Endothelial cell of umbilical vein (primary cell): ENCODE measurements around the gene NWD2. TPM values are rescaled to one million over a fixed set of nuclear protein-coding genes. Genes with fewer than 3 reads are reported as not detected.

Experiments used
- BruUV-seq: library from RNA; stranded (reverse); fragments of 400-500 nt; replicated peaks from 2 replicates; lab custom pipeline; 2021; lab: Mats Ljungman, UMichigan
- CTCF ChIA-PET: fragments of 300-600, 350-600 bp; sonication (Branson Sonifier 250); formaldehyde crosslinking; loops from one replicate; lab custom pipeline; 2021; ENCODE audit warnings: antibody characterized with exemption, inconsistent platforms; lab: Charles Lee
- POLR2A ChIA-PET: fragments of 300-600, 350-600 bp; sonication (Branson Sonifier 250); formaldehyde crosslinking; loops from one replicate; lab custom pipeline; 2021; ENCODE audit warnings: antibody characterized with exemption, inconsistent platforms; lab: Charles Lee
- DNase-seq: peaks from one replicate; pipeline ENCODE4 v3.0.0-alpha.2; 2011; ENCODE audit warnings: low read depth, low spot score
- FAIRE-seq: peaks from 2 replicates; lab custom pipeline; 2011; peaks lifted over from hg19 to GRCh38; lab: Jason Lieb, UNC
- H2AFZ ChIP-seq: 2 replicates; pipeline ENCODE4 v1.6.0; 2012; ENCODE audit warnings: low read depth, low read length, control low read depth, inconsistent platforms
- H3K27ac ChIP-seq: 2 replicates; pipeline ENCODE4 v1.5.1; 2011; ENCODE audit warnings: low read depth, mild to moderate bottlenecking, control low read depth, low read length, moderate library complexity; ENCODE audit not compliant: insufficient read depth
- H3K27me3 ChIP-seq, 2 experiments: 2 replicates each; pipeline versions ENCODE4 v1.6.0 to v1.6.1; 2011; ENCODE audit warnings: low read length in 2 of 2, mixed read lengths in 1 of 2; ENCODE audit not compliant: control insufficient read depth in 2 of 2, insufficient read depth in 2 of 2
- H3K36me3 ChIP-seq, 2 experiments: 2 replicates in 1 of 2; 3 replicates in 1 of 2; pipeline ENCODE4 v1.5.1; 2011; ENCODE audit warnings: low read length in 2 of 2, mild to moderate bottlenecking in 1 of 2, moderate library complexity in 1 of 2; ENCODE audit not compliant: control insufficient read depth in 2 of 2, insufficient read depth in 2 of 2; ENCODE audit errors: extremely low read depth in 1 of 2
- H3K4me1 ChIP-seq: 3 replicates; pipeline ENCODE4 v1.5.1; 2011; ENCODE audit warnings: mild to moderate bottlenecking, low read length; ENCODE audit not compliant: control insufficient read depth, insufficient read depth; ENCODE audit errors: extremely low read depth
- H3K4me2 ChIP-seq: 2 replicates; pipeline ENCODE4 v1.6.1; 2011; ENCODE audit warnings: low read length, control low read depth, mixed read lengths; ENCODE audit not compliant: insufficient read depth
- H3K4me3 ChIP-seq, 3 experiments: fragments of 200-600 bp in 1 of 3; sonication (generic), shearing (Covaris generic) in 1 of 3; replicated peaks in 1 of 3; 2 replicates each; pipeline ENCODE4 v1.5.1; 2011 to 2016; ENCODE audit warnings: control low read depth in 3 of 3, low read length in 3 of 3, mild to moderate bottlenecking in 2 of 3, inconsistent platforms in 1 of 3, low read depth in 1 of 3, moderate library complexity in 1 of 3; ENCODE audit not compliant: insufficient read depth in 1 of 3
- H3K79me2 ChIP-seq: 2 replicates; pipeline ENCODE4 v1.6.0; 2012; ENCODE audit warnings: low read length, inconsistent platforms; ENCODE audit not compliant: control insufficient read depth, insufficient read depth
- H3K9ac ChIP-seq: replicated peaks from 2 replicates; pipeline ENCODE3; 2011; ENCODE audit warnings: low read length, control low read depth; ENCODE audit not compliant: insufficient read depth; ENCODE audit errors: extremely low read depth
- H3K9me1 ChIP-seq: replicated peaks from 3 replicates; pipeline ENCODE4 v1.6.0; 2011; ENCODE audit warnings: mild to moderate bottlenecking, low read length; ENCODE audit not compliant: control insufficient read depth, insufficient read depth; ENCODE audit errors: extremely low read depth
- H3K9me3 ChIP-seq: replicated peaks from 2 replicates; pipeline ENCODE4 v1.5.1; 2012; ENCODE audit warnings: low read length, inconsistent platforms; ENCODE audit not compliant: control insufficient read depth, insufficient read depth
- H4K20me1 ChIP-seq: replicated peaks from 2 replicates; pipeline ENCODE3; 2011; ENCODE audit warnings: mild to moderate bottlenecking, low read length; ENCODE audit not compliant: control insufficient read depth, insufficient read depth; ENCODE audit errors: extremely low read depth
- EZH2 ChIP-seq: IDR thresholded peaks from 2 replicates; pipeline ENCODE4 v1.6.1; 2012; ENCODE audit warnings: borderline replicate concordance, low read depth, mild to moderate bottlenecking, moderate library complexity, low read length, inconsistent platforms; ENCODE audit not compliant: severe bottlenecking
- FOS ChIP-seq: IDR thresholded peaks from 2 replicates; pipeline ENCODE4 v1.6.1; 2011; ENCODE audit warnings: mild to moderate bottlenecking, low read length, moderate library complexity, borderline replicate concordance; ENCODE audit not compliant: insufficient read depth
- GATA2 ChIP-seq: IDR thresholded peaks from 2 replicates; pipeline ENCODE4 v1.7.0; 2011; ENCODE audit warnings: low read depth, mild to moderate bottlenecking, moderate library complexity, mixed read lengths, low read length; ENCODE audit not compliant: insufficient read length, insufficient read depth
- JUN ChIP-seq: IDR thresholded peaks from 2 replicates; pipeline ENCODE4 v1.6.1; 2011; ENCODE audit warnings: borderline replicate concordance, low read depth; ENCODE audit not compliant: insufficient read length, insufficient read depth
- MYC ChIP-seq: IDR thresholded peaks from one replicate; pipeline ENCODE4 v1.6.1; 2011; ENCODE audit warnings: mild to moderate bottlenecking, low read depth, low read length
- POLR2A ChIP-seq: IDR thresholded peaks from 2 replicates; pipeline ENCODE4 v1.6.1; 2012; ENCODE audit warnings: low read depth, mild to moderate bottlenecking, control low read depth, low read length
- POLR2AphosphoS5 ChIP-seq: IDR thresholded peaks from 2 replicates; pipeline ENCODE4 v1.6.1; 2012; ENCODE audit warnings: low read depth, mild to moderate bottlenecking, control low read depth, low read length, moderate library complexity; ENCODE audit not compliant: insufficient read depth
- dilution Hi-C: fragments of 300-500 bp; cut with MboI; formaldehyde crosslinking; loops from one replicate; pipeline ENCODE4 v1.15.0; 2019; ENCODE audit warnings: low sequenced_read_pairs; ENCODE audit not compliant: extremely low pct_ligation_motif_present
- intact Hi-C: fragments of 100-400 bp; cut with micrococcal nuclease; formaldehyde crosslinking; loops from one replicate; pipeline ENCODE4 v1.10.0; 2022
- polyA plus RNA-seq, 4 experiments: library from polyadenylated mRNA; depleted of rRNA in 3 of 4; stranded (reverse) in 3 of 4; unstranded in 1 of 4; fragments of >200 nt; gene quantifications; 2 replicates each; pipeline versions ENCODE4 v1.2.1 to v1.2.3, GENCODE V29; 2011 to 2012; ENCODE audit warnings: missing spikeins in 1 of 4
- total RNA-seq: library from RNA; stranded (reverse); gene quantifications from 2 replicates; pipeline ENCODE4 v1.2.3, GENCODE V29; 2021
- TF ChIP-seq, protein P1 (sequence below), 2 donors: IDR thresholded peaks; 1 replicate in 1 of 2; 2 replicates in 1 of 2; pipeline ENCODE4 v1.5.1; 2011; ENCODE audit warnings: low read length in 2 of 2, mild to moderate bottlenecking in 2 of 2, moderate library complexity in 2 of 2, control low read depth in 1 of 2, inconsistent platforms in 1 of 2, low read depth in 1 of 2; ENCODE audit not compliant: insufficient read depth in 1 of 2; ENCODE audit errors: extremely low read depth in 1 of 2
- TF ChIP-seq, protein P2 (sequence below): IDR thresholded peaks from 2 replicates; pipeline ENCODE4 v1.6.1; 2011; ENCODE audit not compliant: insufficient read depth, insufficient read length

The NWD2 gene
- total and polyA plus RNA-seq, 2 donors (not counting 3 experiments of a cell fraction or from before 2014, with no cell fraction given): not detected

DNA sequence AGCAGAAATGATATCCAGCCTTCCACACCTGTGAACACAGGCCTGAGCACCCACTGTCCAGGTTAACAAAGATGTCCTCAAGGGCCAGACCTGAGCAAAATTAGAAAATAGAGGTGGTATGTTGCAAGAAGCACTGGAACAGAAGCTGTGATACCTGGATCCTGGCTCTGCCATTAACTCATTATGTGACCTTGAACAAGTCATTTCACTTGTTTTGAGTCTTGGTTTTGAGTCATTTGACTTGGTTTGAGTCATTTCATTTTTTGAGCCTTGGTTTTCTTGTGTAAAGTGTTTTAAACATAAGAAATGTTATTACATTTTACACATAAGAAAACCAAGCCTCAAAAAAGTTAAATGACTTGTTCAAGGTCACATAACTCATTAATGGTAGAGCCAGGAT lies 2.9 kb upstream of the NWD2 start:
- no peak overlapping the region for H3K27ac ChIP-seq
- DNase-seq: no peak
- no TSS peak for BruUV-seq
- H3K9me3 ChIP-seq: no peaks in the 10 kb centered on the region
- H4K20me1 ChIP-seq: no peaks in the 10 kb centered on the region
- H3K4me1 ChIP-seq: no peaks in the 10 kb centered on the region
- CTCF ChIA-PET: no interaction called here
- intact Hi-C loops (no loop called here), dilution Hi-C loops (no loop called here)
- no peak overlapping the region for H3K9ac ChIP-seq
- H3K4me3 ChIP-seq: no peak overlapping the region
- no peak overlapping the region for H3K4me2 ChIP-seq
- H3K9me1 ChIP-seq: no peaks in the 10 kb centered on the region
- no peaks in the 10 kb centered on the region for H3K36me3 ChIP-seq
- no peak overlapping the region for H2AFZ ChIP-seq
- POLR2A ChIA-PET: no interaction called here
- H3K27me3 ChIP-seq: peaks cover 13 to 27% of the 10 kb centered on the region in 2 experiments
- H3K79me2 ChIP-seq: no peaks in the 10 kb centered on the region
- TF ChIP-seq, protein P1, sequence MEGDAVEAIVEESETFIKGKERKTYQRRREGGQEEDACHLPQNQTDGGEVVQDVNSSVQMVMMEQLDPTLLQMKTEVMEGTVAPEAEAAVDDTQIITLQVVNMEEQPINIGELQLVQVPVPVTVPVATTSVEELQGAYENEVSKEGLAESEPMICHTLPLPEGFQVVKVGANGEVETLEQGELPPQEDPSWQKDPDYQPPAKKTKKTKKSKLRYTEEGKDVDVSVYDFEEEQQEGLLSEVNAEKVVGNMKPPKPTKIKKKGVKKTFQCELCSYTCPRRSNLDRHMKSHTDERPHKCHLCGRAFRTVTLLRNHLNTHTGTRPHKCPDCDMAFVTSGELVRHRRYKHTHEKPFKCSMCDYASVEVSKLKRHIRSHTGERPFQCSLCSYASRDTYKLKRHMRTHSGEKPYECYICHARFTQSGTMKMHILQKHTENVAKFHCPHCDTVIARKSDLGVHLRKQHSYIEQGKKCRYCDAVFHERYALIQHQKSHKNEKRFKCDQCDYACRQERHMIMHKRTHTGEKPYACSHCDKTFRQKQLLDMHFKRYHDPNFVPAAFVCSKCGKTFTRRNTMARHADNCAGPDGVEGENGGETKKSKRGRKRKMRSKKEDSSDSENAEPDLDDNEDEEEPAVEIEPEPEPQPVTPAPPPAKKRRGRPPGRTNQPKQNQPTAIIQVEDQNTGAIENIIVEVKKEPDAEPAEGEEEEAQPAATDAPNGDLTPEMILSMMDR (IDR thresholded peaks at IDR 0.05; ENCODE audit: extremely low read depth in 1 of 2, insufficient read depth in 1 of 2, low read depth in 1 of 2, low read length in 2 of 2): no peak
- TF ChIP-seq EZH2 (no peak), FOS (no peak), POLR2AphosphoS5 (no peak), GATA2 (no peak), POLR2A (no peak), MYC (no peak), JUN (no peak)
- TF ChIP-seq, protein P2, sequence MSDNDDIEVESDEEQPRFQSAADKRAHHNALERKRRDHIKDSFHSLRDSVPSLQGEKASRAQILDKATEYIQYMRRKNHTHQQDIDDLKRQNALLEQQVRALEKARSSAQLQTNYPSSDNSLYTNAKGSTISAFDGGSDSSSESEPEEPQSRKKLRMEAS: no peak
- FAIRE-seq: no peak
